H1 (cell line): ENCODE results near the gene RPS5.

Experiments
- SIN3A ChIP-seq, 2 experiments: IDR thresholded peaks in 1 of 2; conservative IDR thresholded peaks in 1 of 2; 2 replicates each; pipeline ENCODE4 v1.6.1; 2011 to 2012; ENCODE audit warnings: low read length in 2 of 2, improper control_type of control experiment in 1 of 2, low read depth in 1 of 2, mild to moderate bottlenecking in 1 of 2
- YY1 ChIP-seq: IDR thresholded peaks from 2 replicates; pipeline ENCODE4 v1.6.1; 2011; ENCODE audit warnings: low read depth, mild to moderate bottlenecking, low read length
- TF ChIP-seq, protein P1 (sequence below): IDR thresholded peaks from 2 replicates; pipeline ENCODE4 v1.6.1; 2011; ENCODE audit warnings: low read length, improper control_type of control experiment

DNA sequence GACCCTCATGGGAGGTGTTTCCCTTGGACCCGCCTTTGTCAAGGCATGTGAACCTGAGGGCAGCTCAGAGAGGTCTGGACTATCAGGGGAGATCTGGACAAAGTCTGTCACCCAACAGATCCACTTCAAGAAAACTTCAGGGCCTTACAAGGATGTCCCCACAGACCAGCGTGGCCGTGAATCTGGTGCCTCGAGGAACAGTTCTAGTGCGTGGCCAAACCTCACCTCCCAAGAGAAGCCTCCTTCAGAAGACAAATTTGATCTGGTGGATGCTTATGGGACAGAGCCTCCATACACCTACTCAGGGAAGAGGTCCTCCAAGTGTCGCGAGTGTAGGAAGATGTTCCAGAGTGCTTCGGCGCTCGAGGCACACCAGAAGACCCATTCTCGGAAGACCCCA is 48.7 kb upstream of the RPS5 start:
- TF ChIP-seq, protein P1, sequence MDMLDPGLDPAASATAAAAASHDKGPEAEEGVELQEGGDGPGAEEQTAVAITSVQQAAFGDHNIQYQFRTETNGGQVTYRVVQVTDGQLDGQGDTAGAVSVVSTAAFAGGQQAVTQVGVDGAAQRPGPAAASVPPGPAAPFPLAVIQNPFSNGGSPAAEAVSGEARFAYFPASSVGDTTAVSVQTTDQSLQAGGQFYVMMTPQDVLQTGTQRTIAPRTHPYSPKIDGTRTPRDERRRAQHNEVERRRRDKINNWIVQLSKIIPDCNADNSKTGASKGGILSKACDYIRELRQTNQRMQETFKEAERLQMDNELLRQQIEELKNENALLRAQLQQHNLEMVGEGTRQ = no peak
- TF ChIP-seq YY1 (no peak), SIN3A (conservative IDR thresholded peaks at IDR 0.05 in 1 of 2, IDR thresholded peaks at IDR 0.05 in 1 of 2; ENCODE audit: low read depth in 1 of 2, low read length in 2 of 2) (no peak)
